ENCODE measurements around the gene POU5F1.

Gene POU5F1

DNA sequence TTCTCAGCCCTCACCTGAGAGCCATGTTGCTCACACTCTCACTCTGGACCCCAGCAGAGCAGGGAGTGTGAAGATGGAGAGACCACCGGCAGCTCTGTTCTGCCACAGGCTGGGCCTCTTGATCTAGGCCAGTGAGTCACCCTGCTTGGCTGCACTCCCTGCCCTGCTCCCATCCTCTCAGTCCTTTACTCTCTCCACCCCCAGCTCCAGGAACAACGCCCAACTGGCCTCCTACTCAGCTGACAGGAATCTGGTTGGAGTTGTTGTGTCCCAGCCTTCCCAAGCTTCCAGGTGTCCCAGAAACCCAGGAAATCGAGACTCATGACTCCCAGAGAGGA is 56.0 kb downstream of the POU5F1 start, which contains the start of gene PSORS1C1:
Gene PSORS1C1, plus strand, starts transcription at position 260 of the 338 bp plus-strand sequence. CDS start 14,833 bp downstream, outside the sequence.
- no peak for DNase-seq (ENCODE audit: low spot score)

All from left forelimb (tissue), 1 donor.